Activated T-cell treated with anti-CD3 and anti-CD28 coated beads, Interleukin-2, amount 50 U/mL, for 4 hours (primary cell): ENCODE results near the gene RPL26. TPM values are rescaled to one million over a fixed set of nuclear protein-coding genes. Genes with fewer than 3 reads are reported as not detected.
"Not testable (repeated sequence)": the region's sequence is repeated elsewhere in the genome, so short reads cannot be mapped to it uniquely, and the experiment has no call there.

Source experiments
- ATAC-seq, 2 donors: fragments of 200-7000 bp; cut with Tn5 transposase; one replicate each; pipeline ENCODE4 v1.10.0; 2021
- DNase-seq: peaks from one replicate; pipeline ENCODE4 v3.0.0-alpha.2; 2020
- H3K27me3 Mint-ChIP-seq: one replicate; pipeline ENCODE4 v1.8.0; 2021; ENCODE audit warnings: low read depth, mixed read lengths
- H3K36me3 Mint-ChIP-seq: one replicate; pipeline ENCODE4 v1.8.0; 2022; ENCODE audit warnings: mixed read lengths; ENCODE audit not compliant: insufficient read depth
- H3K4me1 Mint-ChIP-seq: one replicate; pipeline ENCODE4 v1.8.0; 2021; ENCODE audit warnings: low read depth, mixed read lengths
- H3K4me3 Mint-ChIP-seq: one replicate; pipeline ENCODE4 v1.8.0; 2021; ENCODE audit warnings: mild to moderate bottlenecking, moderate library complexity, mixed read lengths
- H3K9me3 Mint-ChIP-seq: one replicate; pipeline ENCODE4 v1.8.0; 2021; ENCODE audit warnings: mixed read lengths
- total RNA-seq, 3 donors: library from RNA; stranded (reverse); gene quantifications; one replicate each; pipeline ENCODE4 v1.2.1, GENCODE V29; 2021

RPL26 gene
- total RNA-seq, 3 donors from 2014 or later: 2,326 to 2,535 (median 2,364) TPM

DNA sequence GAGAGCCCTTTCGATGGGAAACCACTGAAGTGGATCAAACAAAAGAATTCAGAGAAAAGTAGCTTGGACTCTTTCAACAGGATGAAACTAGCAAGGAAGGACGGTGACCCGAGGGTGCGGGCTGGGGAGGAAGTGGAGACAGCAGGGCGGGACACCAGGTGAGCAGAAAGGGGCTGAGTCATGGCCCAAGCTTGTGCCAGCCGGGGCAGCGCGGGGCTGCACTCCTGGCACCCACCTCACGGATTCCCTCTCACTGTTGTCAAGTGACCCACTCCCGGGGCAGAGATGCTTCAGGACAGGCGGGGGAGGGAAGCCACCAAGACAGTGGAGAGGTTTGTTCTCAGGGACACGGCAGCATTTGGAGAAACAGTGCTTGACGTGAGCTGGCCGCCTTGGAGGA is 25.4 kb upstream of the RPL26 start:
- H3K4me3 Mint-ChIP-seq: no peak overlapping the region
- no peak for ATAC-seq
- H3K27me3 Mint-ChIP-seq: peaks cover 11% of the 10 kb centered on the region
- peaks cover 12% of the 10 kb centered on the region for H3K4me1 Mint-ChIP-seq
- H3K36me3 Mint-ChIP-seq: no peaks in the 10 kb centered on the region
- no peaks in the 10 kb centered on the region for H3K9me3 Mint-ChIP-seq
- DNase-seq: no peak

DNA sequence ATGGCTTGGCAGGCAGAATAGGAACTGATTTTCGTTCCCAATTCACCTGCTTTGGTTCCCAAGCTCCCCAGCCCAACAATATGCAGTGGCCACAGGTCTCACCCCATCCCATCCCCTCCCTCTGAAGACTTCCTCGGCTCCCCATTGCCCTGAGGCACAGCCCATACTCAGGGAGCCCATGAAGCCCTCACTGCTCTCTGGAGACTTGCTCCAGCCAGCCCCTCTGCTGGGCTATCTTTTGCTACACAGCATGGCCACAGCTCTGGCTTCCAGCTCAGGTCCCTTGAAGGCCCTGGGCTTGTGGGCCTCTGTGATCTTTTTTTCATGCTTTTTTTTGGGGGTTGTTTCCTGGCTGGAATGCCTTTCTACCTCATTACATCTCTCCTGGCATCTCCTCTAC is 23.2 kb upstream of the RPL26 start:
- no peaks in the 10 kb centered on the region for H3K36me3 Mint-ChIP-seq
- no peak for DNase-seq
- no peaks in the 10 kb centered on the region for H3K9me3 Mint-ChIP-seq
- peaks cover 30% of the 10 kb centered on the region for H3K27me3 Mint-ChIP-seq
- H3K4me3 Mint-ChIP-seq: no peak overlapping the region
- ATAC-seq: no peak
- peaks cover 5% of the 10 kb centered on the region for H3K4me1 Mint-ChIP-seq

DNA sequence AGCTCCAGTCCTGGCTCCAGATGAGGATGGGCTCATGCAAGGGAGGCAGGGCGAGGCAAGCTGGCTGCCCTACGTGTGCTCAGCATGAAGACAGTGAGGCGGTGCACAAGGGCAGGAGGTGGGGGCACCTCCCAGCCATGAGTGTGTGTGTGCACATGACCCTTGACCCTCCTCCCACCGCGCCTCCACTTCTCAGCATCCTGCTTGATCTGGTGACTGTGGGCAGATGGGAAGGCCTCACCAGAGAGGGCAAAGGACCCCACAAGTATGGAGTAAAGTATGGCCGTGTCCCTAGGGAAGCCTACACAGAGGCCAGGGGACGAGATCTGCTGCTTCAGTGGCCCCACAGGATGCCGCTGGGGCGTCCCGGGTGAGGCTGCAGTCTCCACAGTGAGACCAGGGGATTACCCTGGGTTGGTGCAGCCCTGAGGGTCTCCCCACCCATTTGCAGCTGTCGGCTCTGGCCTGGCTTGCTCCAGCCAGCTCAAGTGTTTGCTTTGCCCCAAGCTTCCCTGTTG is 22.6 kb upstream of the RPL26 start:
- H3K4me3 Mint-ChIP-seq: no peak overlapping the region
- ATAC-seq (no peak), DNase-seq (no peak)
- no peaks in the 10 kb centered on the region for H3K9me3 Mint-ChIP-seq
- peaks cover 5% of the 10 kb centered on the region for H3K4me1 Mint-ChIP-seq
- no peaks in the 10 kb centered on the region for H3K36me3 Mint-ChIP-seq
- peaks cover 36% of the 10 kb centered on the region for H3K27me3 Mint-ChIP-seq

- no peak for DNase-seq
- Mint-ChIP-seq H3K27me3 (peaks cover 44% of the 10 kb centered on the region), H3K9me3 (no peaks in the 10 kb centered on the region), H3K36me3 (no peaks in the 10 kb centered on the region), H3K4me3 (no peak overlapping the region), H3K4me1 (no peaks in the 10 kb centered on the region)
- no peak for ATAC-seq
These were observed 20.0 kb upstream of the RPL26 start for GRCh38 chr17:8402921-8403536.

GRCh38 chr17:8401107-8401506 is 18.1 kb upstream of the RPL26 start:
- no peak overlapping the region for H3K4me3 Mint-ChIP-seq
- H3K36me3 Mint-ChIP-seq: no peaks in the 10 kb centered on the region
- H3K4me1 Mint-ChIP-seq: no peaks in the 10 kb centered on the region
- H3K27me3 Mint-ChIP-seq: peaks cover 53% of the 10 kb centered on the region
- DNase-seq (no peak), ATAC-seq (no peak)
- H3K9me3 Mint-ChIP-seq: no peaks in the 10 kb centered on the region

DNA sequence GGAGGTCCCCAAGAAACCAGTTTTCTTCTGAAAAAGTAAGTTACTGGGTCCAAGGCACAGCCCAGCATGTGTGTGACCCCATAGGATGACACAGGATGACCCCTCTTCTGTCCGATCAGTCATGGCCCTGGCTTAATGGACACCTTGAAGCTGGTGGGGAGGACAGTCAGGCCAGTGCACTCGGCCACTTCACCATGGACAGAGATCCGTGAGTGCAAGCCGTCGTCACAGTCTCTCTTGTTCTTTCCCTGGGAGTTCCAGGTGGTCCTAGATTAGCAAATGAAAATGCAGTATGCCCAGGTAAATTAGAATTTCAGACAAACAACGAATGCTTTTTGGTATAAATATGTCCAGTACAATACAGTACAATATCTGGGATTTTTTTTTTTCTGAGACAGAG is 16.0 kb upstream of the RPL26 start:
- ATAC-seq (no peak), DNase-seq (no peak)
- H3K4me1 Mint-ChIP-seq: peaks cover 2% of the 10 kb centered on the region
- peaks cover 55% of the 10 kb centered on the region for H3K27me3 Mint-ChIP-seq
- H3K9me3 Mint-ChIP-seq: no peaks in the 10 kb centered on the region
- no peaks in the 10 kb centered on the region for H3K36me3 Mint-ChIP-seq
- no peak overlapping the region for H3K4me3 Mint-ChIP-seq

DNA sequence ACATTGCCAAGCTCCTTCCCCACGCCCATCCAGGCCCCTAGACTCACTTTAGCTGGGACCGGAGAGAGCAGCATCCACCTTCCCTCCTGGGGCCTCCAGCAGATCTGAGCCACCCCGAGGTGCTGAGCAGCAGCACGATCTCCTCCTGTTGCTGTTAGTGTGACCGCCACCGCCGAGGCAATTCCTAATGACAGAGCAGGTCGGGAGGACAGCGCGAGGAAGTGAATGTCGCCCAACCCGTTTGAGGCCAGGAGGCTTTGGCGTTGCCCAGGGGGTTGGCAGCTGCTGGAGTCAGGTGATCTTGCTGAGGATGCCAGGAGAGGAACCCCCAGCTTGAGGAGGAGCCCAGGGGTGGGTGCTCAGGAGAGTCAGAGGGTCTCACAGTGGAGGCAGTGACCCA is 14.6 kb upstream of the RPL26 start, which contains the start of gene RNF222:
Gene RNF222 (minus strand): TSS at position 192 of the 400 bp plus-strand sequence. CDS start 4,366 bp downstream, outside the sequence.
- no peaks in the 10 kb centered on the region for H3K9me3 Mint-ChIP-seq
- H3K4me1 Mint-ChIP-seq: peaks cover 9% of the 10 kb centered on the region
- DNase-seq (no peak), ATAC-seq (no peak)
- H3K4me3 Mint-ChIP-seq: no peak within 1 kb of the TSS
- peaks cover 49% of the 10 kb centered on the region for H3K27me3 Mint-ChIP-seq
- H3K36me3 Mint-ChIP-seq: no peaks in the 10 kb centered on the region

GRCh38 chr17:8394497-8394896 is 11.5 kb upstream of the RPL26 start:
- H3K4me3 Mint-ChIP-seq, H3K36me3 Mint-ChIP-seq, ATAC-seq, DNase-seq, H3K4me1 Mint-ChIP-seq, H3K9me3 Mint-ChIP-seq: not testable (repeated sequence)
- H3K27me3 Mint-ChIP-seq: peaks cover 26% of the 10 kb centered on the region

- no peak overlapping the region for H3K4me3 Mint-ChIP-seq
These were observed 10.7 kb upstream of the RPL26 start for GRCh38 chr17:8393470-8394231.

DNA sequence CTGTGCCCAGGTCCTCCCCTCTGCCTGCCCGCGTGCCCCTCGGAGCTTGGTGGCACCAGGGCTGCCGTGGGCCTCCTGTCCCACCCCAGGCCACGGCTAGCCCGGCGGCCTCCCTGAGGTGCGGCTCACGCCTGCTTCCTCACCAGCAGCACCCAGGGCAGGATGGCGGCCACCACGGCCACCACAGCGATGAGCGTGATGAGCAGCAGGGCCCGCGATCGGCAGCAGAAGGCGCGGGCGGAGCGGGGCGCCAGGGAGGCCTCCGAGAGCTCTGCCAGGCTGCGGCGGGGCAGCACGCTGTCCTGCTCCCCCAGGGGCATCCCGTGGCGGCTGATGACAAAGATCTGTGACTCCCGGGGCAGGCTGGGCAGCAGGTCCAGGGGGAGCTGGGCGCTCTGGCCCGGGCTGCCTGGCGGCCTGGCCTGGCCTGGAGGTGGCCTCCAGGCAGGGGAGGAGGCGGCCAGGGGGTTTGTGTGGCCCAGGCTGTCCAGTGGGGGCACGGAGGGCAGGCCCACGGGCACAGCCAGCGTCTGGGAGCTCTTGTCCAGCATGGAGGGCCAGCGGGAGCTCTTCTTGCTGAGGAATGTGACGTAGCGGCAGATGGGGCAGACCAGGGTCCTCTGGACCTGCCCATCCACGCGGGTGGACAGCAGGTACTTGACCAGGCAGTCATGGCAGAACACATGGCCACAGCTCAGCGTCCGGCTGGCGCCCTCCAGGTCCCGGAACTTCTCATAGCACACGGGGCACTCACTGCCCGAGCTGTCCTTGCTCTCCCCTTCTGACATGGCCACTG is 9.9 kb upstream of the RPL26 start:
- no peak for ATAC-seq
- H3K4me1 Mint-ChIP-seq: peaks cover 13% of the 10 kb centered on the region
- no peak overlapping the region for H3K4me3 Mint-ChIP-seq

More at GRCh38 chr17:8393470-8394231, 10.7 kb upstream of the RPL26 start:
- Mint-ChIP-seq H3K9me3 (no peaks in the 10 kb centered on the region), H3K4me1 (peaks cover 9% of the 10 kb centered on the region), H3K36me3 (no peaks in the 10 kb centered on the region), H3K27me3 (peaks cover 22% of the 10 kb centered on the region)
- DNase-seq: peak; percentile 27
- ATAC-seq: peak; percentile 82 to 92

GRCh38 chr17:8392274-8392673 is 9.3 kb upstream of the RPL26 start:
- peaks cover 17% of the 10 kb centered on the region for H3K4me1 Mint-ChIP-seq
- ATAC-seq (no peak), DNase-seq (no peak)
- peaks cover 9% of the 10 kb centered on the region for H3K27me3 Mint-ChIP-seq
- H3K9me3 Mint-ChIP-seq: no peaks in the 10 kb centered on the region
- no peaks in the 10 kb centered on the region for H3K36me3 Mint-ChIP-seq
- no peak overlapping the region for H3K4me3 Mint-ChIP-seq

More for the DNA sequence above, 9.9 kb upstream of the RPL26 start:
- DNase-seq: no peak
- Mint-ChIP-seq H3K9me3 (no peaks in the 10 kb centered on the region), H3K27me3 (peaks cover 15% of the 10 kb centered on the region), H3K36me3 (no peaks in the 10 kb centered on the region)

GRCh38 chr17:8391711-8392110 is 8.7 kb upstream of the RPL26 start:
- no peaks in the 10 kb centered on the region for H3K36me3 Mint-ChIP-seq
- H3K4me3 Mint-ChIP-seq: no peak overlapping the region
- peaks cover 5% of the 10 kb centered on the region for H3K27me3 Mint-ChIP-seq
- H3K4me1 Mint-ChIP-seq: peaks cover 19% of the 10 kb centered on the region
- H3K9me3 Mint-ChIP-seq: no peaks in the 10 kb centered on the region
- ATAC-seq: no peak
- DNase-seq: no peak

GRCh38 chr17:8387914-8388651 is 5.1 kb upstream of the RPL26 start:
- H3K27me3 Mint-ChIP-seq: no peaks in the 10 kb centered on the region
- no peak for ATAC-seq
- H3K36me3 Mint-ChIP-seq: no peaks in the 10 kb centered on the region
- peaks cover 25% of the 10 kb centered on the region for H3K4me1 Mint-ChIP-seq
- no peak for DNase-seq
- no peak overlapping the region for H3K4me3 Mint-ChIP-seq
- H3K9me3 Mint-ChIP-seq: no peaks in the 10 kb centered on the region

DNA sequence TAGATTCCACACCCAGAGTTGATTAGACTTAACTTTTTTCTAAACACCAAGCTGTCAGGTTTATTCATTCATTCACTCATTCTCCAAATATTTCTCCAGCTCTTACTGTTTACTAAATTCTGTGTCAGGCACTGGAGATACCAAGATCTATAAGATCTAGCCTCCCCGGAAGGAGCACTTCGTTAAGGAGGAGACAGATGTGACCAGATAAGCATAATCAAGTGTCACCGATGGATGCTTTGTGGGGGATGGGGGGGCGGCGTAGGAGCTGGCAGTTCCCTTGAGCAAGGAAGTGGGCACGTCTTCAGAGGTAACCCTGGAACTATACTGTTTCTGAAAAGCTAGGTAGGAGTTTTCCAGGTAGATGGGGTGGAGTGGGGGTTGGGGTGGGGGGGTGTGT is 3.8 kb upstream of the RPL26 start:
- ATAC-seq: no peak
- H3K36me3 Mint-ChIP-seq: peaks cover 12% of the 10 kb centered on the region
- no peaks in the 10 kb centered on the region for H3K9me3 Mint-ChIP-seq
- no peak for DNase-seq
- peaks cover 28% of the 10 kb centered on the region for H3K4me1 Mint-ChIP-seq
- H3K27me3 Mint-ChIP-seq: no peaks in the 10 kb centered on the region
- no peak overlapping the region for H3K4me3 Mint-ChIP-seq
